WTC11 (cell line): ENCODE measurements around the gene PIRT. TPM values are rescaled to one million over a fixed set of nuclear protein-coding genes. Genes with fewer than 3 reads are reported as not detected.

ENCODE experiments used
- ATAC-seq: fragments of 200-7000 bp; cut with Tn5 transposase; 2 replicates; pipeline ENCODE4 v1.10.0; 2021; ENCODE audit warnings: mild to moderate bottlenecking, moderate library complexity
- Bru-seq: library from RNA; stranded (reverse); fragments of 400-500 nt; gene quantifications from one replicate; lab custom pipeline; 2021; lab: Mats Ljungman, UMichigan
- CTCF ChIA-PET: fragments of 300-600 bp; sonication (Branson Sonifier 250); formaldehyde crosslinking; loops from one replicate; lab custom pipeline; 2021; ENCODE audit warnings: antibody characterized with exemption; lab: Charles Lee
- POLR2A ChIA-PET: fragments of 350-600 bp; sonication (Branson Sonifier 250); formaldehyde crosslinking; loops from one replicate; lab custom pipeline; 2021; ENCODE audit warnings: antibody characterized with exemption; lab: Charles Lee
- DNase-seq: peaks from one replicate; pipeline ENCODE4 v3.0.0; 2021; ENCODE audit warnings: low spot score
- H3K27ac Mint-ChIP-seq: 2 replicates; pipeline ENCODE4 v1.8.0; 2021; ENCODE audit warnings: mixed read lengths
- H3K27me3 Mint-ChIP-seq: 2 replicates; pipeline ENCODE4 v1.8.0; 2021; ENCODE audit warnings: low read depth, mild to moderate bottlenecking, moderate library complexity, mixed read lengths
- H3K36me3 Mint-ChIP-seq: 2 replicates; pipeline ENCODE4 v1.8.0; 2021; ENCODE audit warnings: mixed read lengths
- H3K4me1 Mint-ChIP-seq: 2 replicates; pipeline ENCODE4 v1.8.0; 2022; ENCODE audit warnings: mixed read lengths
- H3K4me3 Mint-ChIP-seq: 2 replicates; pipeline ENCODE4 v1.8.0; 2021; ENCODE audit warnings: mild to moderate bottlenecking, moderate library complexity, mixed read lengths
- H3K9me3 Mint-ChIP-seq: 2 replicates; pipeline ENCODE4 v1.8.0; 2021; ENCODE audit warnings: mixed read lengths
- ATF2 ChIP-seq: sonication (generic); formaldehyde crosslinking; IDR thresholded peaks from 2 replicates; pipeline ENCODE4 v1.8.1; 2022; ENCODE audit warnings: low read depth, missing genetic modification reagents, borderline replicate concordance
- ATF3 ChIP-seq: sonication (generic); formaldehyde crosslinking; conservative IDR thresholded peaks from 2 replicates; pipeline ENCODE4 v1.8.1; 2022; ENCODE audit warnings: mild to moderate bottlenecking, missing genetic modification reagents
- CREB1 ChIP-seq: sonication (generic); formaldehyde crosslinking; IDR thresholded peaks from 2 replicates; pipeline ENCODE4 v1.8.0; 2023; ENCODE audit warnings: mild to moderate bottlenecking, missing genetic modification reagents
- ELF4 ChIP-seq: sonication (generic); formaldehyde crosslinking; IDR thresholded peaks from 2 replicates; pipeline ENCODE4 v1.8.1; 2022; ENCODE audit warnings: low read depth, mild to moderate bottlenecking, moderate library complexity, missing genetic modification reagents
- EMX1 ChIP-seq: fragments of 250-450 bp; sonication (Bioruptor Pico); IDR thresholded peaks from 2 replicates; pipeline ENCODE4 v1.8.0; 2021; ENCODE audit warnings: mild to moderate bottlenecking
- GTF2I ChIP-seq: fragments of 250-450 bp; sonication (Bioruptor Pico); conservative IDR thresholded peaks from 2 replicates; pipeline ENCODE4 v1.4.0; 2021; ENCODE audit warnings: mild to moderate bottlenecking
- MXD4 ChIP-seq: fragments of 250-450 bp; sonication (Bioruptor Pico); IDR thresholded peaks from 2 replicates; pipeline ENCODE4 v1.8.0; 2021; ENCODE audit warnings: mild to moderate bottlenecking, moderate library complexity, borderline replicate concordance
- SP1 ChIP-seq: sonication (generic); formaldehyde crosslinking; conservative IDR thresholded peaks from 2 replicates; pipeline ENCODE4 v1.8.1; 2022; ENCODE audit warnings: missing genetic modification reagents
- TEAD1 ChIP-seq: sonication (generic); formaldehyde crosslinking; IDR thresholded peaks from 2 replicates; pipeline ENCODE4 v1.8.0; 2022; ENCODE audit warnings: mild to moderate bottlenecking, missing genetic modification reagents
- TP53 ChIP-seq: sonication (generic); formaldehyde crosslinking; IDR thresholded peaks from 2 replicates; pipeline ENCODE4 v1.8.1; 2023; ENCODE audit warnings: mild to moderate bottlenecking, missing genetic modification reagents
- ZNF138 ChIP-seq: sonication (generic); formaldehyde crosslinking; conservative IDR thresholded peaks from 2 replicates; pipeline ENCODE4 v1.8.1; 2022; ENCODE audit warnings: mild to moderate bottlenecking, moderate library complexity, missing genetic modification reagents
- ZNF232 ChIP-seq: sonication (generic); formaldehyde crosslinking; IDR thresholded peaks from 2 replicates; pipeline ENCODE4 v1.8.0; 2022; ENCODE audit warnings: mild to moderate bottlenecking, missing genetic modification reagents
- ZNF416 ChIP-seq: fragments of 250-450 bp; sonication (Bioruptor Pico); IDR thresholded peaks from 2 replicates; pipeline ENCODE4 v1.9.0; 2021; ENCODE audit warnings: mild to moderate bottlenecking, inconsistent platforms
- ZSCAN18 ChIP-seq: fragments of 250-450 bp; sonication (Bioruptor Pico); IDR thresholded peaks from 2 replicates; pipeline ENCODE4 v2.1.2; 2022; ENCODE audit warnings: mild to moderate bottlenecking, moderate library complexity
- long read RNA-seq, 3 experiments: library from RNA in 1 of 3; library from capped mRNA in 1 of 3; library from polyadenylated mRNA in 1 of 3; unstranded in 2 of 3; stranded (forward) in 1 of 3; transcript quantifications; one replicate each; pipeline ENCODE4 v2.0.0, GENCODE V29; 2021
- total RNA-seq: library from RNA; stranded (reverse); gene quantifications from 3 replicates; pipeline ENCODE4 v1.2.3, GENCODE V29; 2021
- TF ChIP-seq, protein P1 (sequence below): sonication (generic); formaldehyde crosslinking; IDR thresholded peaks from 2 replicates; pipeline ENCODE4 v1.8.1; 2023; ENCODE audit warnings: mild to moderate bottlenecking, moderate library complexity, missing genetic modification reagents
- TF ChIP-seq, protein P2 (sequence below): fragments of 250-450 bp; sonication (Bioruptor Pico); IDR thresholded peaks from 2 replicates; pipeline ENCODE4 v1.9.0; 2021; ENCODE audit warnings: mild to moderate bottlenecking
- TF ChIP-seq, protein P3 (sequence below): sonication (generic); formaldehyde crosslinking; IDR thresholded peaks from 2 replicates; pipeline ENCODE4 v1.8.0; 2023; ENCODE audit warnings: missing genetic modification reagents
- TF ChIP-seq, protein P4 (sequence below): fragments of 250-450 bp; sonication (Bioruptor Pico); IDR thresholded peaks from 2 replicates; pipeline ENCODE4 v1.9.0; 2021; ENCODE audit warnings: mild to moderate bottlenecking, borderline replicate concordance

Gene PIRT
- total RNA-seq, result not detected in 3 replicates
- not detected for Bru-seq, nascent RNA
- long read RNA-seq, experiment 1, result 0 reads
- long read RNA-seq, experiment 2, result 0 reads
- long read RNA-seq, experiment 3, result 0 reads

DNA sequence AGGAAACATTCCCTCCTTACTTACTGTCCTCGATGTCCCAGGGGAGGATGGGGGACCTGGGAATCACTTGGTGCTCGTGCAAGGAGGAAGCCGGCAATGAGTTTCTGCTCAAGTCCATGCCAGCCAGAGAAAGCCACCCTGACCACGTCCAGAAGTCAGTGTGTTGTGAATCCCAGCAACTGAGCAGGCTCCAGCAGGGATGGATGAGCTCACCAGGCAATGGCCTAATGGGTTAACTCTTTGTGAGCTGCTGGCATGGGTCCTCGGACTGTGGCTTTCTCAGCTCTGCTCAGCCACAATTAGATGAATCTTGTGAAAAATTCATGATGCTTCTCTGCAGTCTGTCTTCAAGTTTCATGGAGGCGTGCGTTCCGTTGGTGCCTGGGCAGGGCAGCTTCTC lies at the start of gene PIRT:
PIRT (minus strand) TSS at position 167 of the 400 bp plus-strand sequence. CDS start 12,442 bp downstream, outside the sequence.
- DNase-seq, result no peak
- no peak for ATAC-seq
- POLR2A ChIA-PET, result no interaction called here
- Mint-ChIP-seq H3K27ac (no peak within 1 kb of the TSS), H3K4me3 (no peak within 1 kb of the TSS), H3K9me3 (no peaks in the 10 kb centered on the region), H3K36me3 (no peaks in the 10 kb centered on the region), H3K27me3 (no peaks in the 10 kb centered on the region), H3K4me1 (peaks cover 18% of the 10 kb centered on the region)
- TF ChIP-seq ZNF232 (CRISPR knock-in tag) (no peak), ZSCAN18 (CRISPR knock-in tag) (no peak), TEAD1 (CRISPR knock-in tag) (no peak), ATF2 (CRISPR knock-in tag) (no peak), TP53 (CRISPR knock-in tag) (no peak), SP1 (CRISPR knock-in tag) (no peak), CREB1 (CRISPR knock-in tag) (no peak), ZNF138 (no peak), EMX1 (CRISPR knock-in tag) (no peak), ZNF416 (CRISPR knock-in tag) (no peak), ATF3 (no peak), GTF2I (CRISPR knock-in tag) (no peak)
- TF ChIP-seq, protein P1, sequence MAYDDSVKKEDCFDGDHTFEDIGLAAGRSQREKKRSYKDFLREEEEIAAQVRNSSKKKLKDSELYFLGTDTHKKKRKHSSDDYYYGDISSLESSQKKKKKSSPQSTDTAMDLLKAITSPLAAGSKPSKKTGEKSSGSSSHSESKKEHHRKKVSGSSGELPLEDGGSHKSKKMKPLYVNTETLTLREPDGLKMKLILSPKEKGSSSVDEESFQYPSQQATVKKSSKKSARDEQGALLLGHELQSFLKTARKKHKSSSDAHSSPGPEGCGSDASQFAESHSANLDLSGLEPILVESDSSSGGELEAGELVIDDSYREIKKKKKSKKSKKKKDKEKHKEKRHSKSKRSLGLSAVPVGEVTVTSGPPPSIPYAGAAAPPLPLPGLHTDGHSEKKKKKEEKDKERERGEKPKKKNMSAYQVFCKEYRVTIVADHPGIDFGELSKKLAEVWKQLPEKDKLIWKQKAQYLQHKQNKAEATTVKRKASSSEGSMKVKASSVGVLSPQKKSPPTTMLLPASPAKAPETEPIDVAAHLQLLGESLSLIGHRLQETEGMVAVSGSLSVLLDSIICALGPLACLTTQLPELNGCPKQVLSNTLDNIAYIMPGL (CRISPR knock-in tag), result no peak
- TF ChIP-seq, protein P2, sequence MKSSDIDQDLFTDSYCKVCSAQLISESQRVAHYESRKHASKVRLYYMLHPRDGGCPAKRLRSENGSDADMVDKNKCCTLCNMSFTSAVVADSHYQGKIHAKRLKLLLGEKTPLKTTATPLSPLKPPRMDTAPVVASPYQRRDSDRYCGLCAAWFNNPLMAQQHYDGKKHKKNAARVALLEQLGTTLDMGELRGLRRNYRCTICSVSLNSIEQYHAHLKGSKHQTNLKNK (CRISPR knock-in tag), result no peak
- TF ChIP-seq, protein P3, sequence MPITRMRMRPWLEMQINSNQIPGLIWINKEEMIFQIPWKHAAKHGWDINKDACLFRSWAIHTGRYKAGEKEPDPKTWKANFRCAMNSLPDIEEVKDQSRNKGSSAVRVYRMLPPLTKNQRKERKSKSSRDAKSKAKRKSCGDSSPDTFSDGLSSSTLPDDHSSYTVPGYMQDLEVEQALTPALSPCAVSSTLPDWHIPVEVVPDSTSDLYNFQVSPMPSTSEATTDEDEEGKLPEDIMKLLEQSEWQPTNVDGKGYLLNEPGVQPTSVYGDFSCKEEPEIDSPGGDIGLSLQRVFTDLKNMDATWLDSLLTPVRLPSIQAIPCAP, result no peak
- CTCF ChIA-PET, result interaction anchor here (1.0 to 3.2 kb wide), 5 partner anchors 53 to 209 kb away, joined by 3 to 20 read pairs (median 4); no protein-coding TSS in a partner anchor

- peaks cover 47% of the 10 kb centered on the region for H3K9me3 Mint-ChIP-seq
Observed at GRCh38 chr17:10881959-10882358, 44.1 kb upstream of the PIRT start.

More at GRCh38 chr17:10881959-10882358, 44.1 kb upstream of the PIRT start:
- no peak for DNase-seq
- no peak for ATAC-seq
- peaks cover 7% of the 10 kb centered on the region for H3K27me3 Mint-ChIP-seq
- ChIA-PET CTCF (interaction anchor here (1.3 kb wide), 1 partner anchor 263 kb away, joined by 4 read pairs; no protein-coding TSS in a partner anchor), POLR2A (interaction anchor here (0.6 kb wide), 1 partner anchor 1021 kb away, joined by 3 read pairs; no protein-coding TSS in a partner anchor)
- TF ChIP-seq, protein P4, sequence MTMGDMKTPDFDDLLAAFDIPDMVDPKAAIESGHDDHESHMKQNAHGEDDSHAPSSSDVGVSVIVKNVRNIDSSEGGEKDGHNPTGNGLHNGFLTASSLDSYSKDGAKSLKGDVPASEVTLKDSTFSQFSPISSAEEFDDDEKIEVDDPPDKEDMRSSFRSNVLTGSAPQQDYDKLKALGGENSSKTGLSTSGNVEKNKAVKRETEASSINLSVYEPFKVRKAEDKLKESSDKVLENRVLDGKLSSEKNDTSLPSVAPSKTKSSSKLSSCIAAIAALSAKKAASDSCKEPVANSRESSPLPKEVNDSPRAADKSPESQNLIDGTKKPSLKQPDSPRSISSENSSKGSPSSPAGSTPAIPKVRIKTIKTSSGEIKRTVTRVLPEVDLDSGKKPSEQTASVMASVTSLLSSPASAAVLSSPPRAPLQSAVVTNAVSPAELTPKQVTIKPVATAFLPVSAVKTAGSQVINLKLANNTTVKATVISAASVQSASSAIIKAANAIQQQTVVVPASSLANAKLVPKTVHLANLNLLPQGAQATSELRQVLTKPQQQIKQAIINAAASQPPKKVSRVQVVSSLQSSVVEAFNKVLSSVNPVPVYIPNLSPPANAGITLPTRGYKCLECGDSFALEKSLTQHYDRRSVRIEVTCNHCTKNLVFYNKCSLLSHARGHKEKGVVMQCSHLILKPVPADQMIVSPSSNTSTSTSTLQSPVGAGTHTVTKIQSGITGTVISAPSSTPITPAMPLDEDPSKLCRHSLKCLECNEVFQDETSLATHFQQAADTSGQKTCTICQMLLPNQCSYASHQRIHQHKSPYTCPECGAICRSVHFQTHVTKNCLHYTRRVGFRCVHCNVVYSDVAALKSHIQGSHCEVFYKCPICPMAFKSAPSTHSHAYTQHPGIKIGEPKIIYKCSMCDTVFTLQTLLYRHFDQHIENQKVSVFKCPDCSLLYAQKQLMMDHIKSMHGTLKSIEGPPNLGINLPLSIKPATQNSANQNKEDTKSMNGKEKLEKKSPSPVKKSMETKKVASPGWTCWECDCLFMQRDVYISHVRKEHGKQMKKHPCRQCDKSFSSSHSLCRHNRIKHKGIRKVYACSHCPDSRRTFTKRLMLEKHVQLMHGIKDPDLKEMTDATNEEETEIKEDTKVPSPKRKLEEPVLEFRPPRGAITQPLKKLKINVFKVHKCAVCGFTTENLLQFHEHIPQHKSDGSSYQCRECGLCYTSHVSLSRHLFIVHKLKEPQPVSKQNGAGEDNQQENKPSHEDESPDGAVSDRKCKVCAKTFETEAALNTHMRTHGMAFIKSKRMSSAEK (CRISPR knock-in tag), result no peak
- TF ChIP-seq ELF4 (no peak), GTF2I (CRISPR knock-in tag) (no peak), MXD4 (CRISPR knock-in tag) (no peak)
- no peaks in the 10 kb centered on the region for H3K4me1 Mint-ChIP-seq
- H3K27ac Mint-ChIP-seq, result no peak overlapping the region
- H3K36me3 Mint-ChIP-seq, result peaks cover 8% of the 10 kb centered on the region
- H3K4me3 Mint-ChIP-seq, result no peak overlapping the region
